Measurements from ENCODE around the gene ZNF267. TPM values are rescaled to one million over a fixed set of nuclear protein-coding genes. Genes with fewer than 3 reads are reported as not detected.

ZNF267 gene
- total and polyA plus RNA-seq, 2 of the 13 experiments (the other 11 are each of a cell fraction or from before 2014, with no cell fraction given): 3.0 to 30.0 TPM

- TF ChIP-seq ARID5B (CRISPR knock-in tag; IDR thresholded peaks at IDR 0.05) (peak; percentile 43; the same call in 1 of the 2 replicates), PLSCR1 (CRISPR knock-in tag; IDR thresholded peaks at IDR 0.05; ENCODE audit: borderline replicate concordance) (no peak), ZNF605 (CRISPR knock-in tag; IDR thresholded peaks at IDR 0.05) (no peak), ZNF484 (CRISPR knock-in tag; IDR thresholded peaks at IDR 0.05; ENCODE audit: borderline replicate concordance, low read depth) (no peak), SAFB2 (CRISPR knock-in tag; IDR thresholded peaks at IDR 0.05; ENCODE audit: borderline replicate concordance, low read depth) (no peak), TOPORS (CRISPR knock-in tag; IDR thresholded peaks at IDR 0.05) (no peak), MEIS1 (CRISPR knock-in tag; IDR thresholded peaks at IDR 0.05; ENCODE audit: borderline replicate concordance) (no peak), ISX (CRISPR knock-in tag; conservative IDR thresholded peaks at IDR 0.05) (no peak), CBX1 (IDR thresholded peaks at IDR 0.05; ENCODE audit: low read depth) (no peak), SMC3 (IDR thresholded peaks at IDR 0.05; ENCODE audit: low read length) (peak; percentile 69), GABPA (IDR thresholded peaks at IDR 0.05; ENCODE audit: low read depth, low read length) (no peak), GABPA (CRISPR knock-in tag; IDR thresholded peaks at IDR 0.05; ENCODE audit: low read depth) (0 out of 2 replicates have a peak, but pooled peaks have one; percentile 10)
- TF ChIP-seq, protein P1, sequence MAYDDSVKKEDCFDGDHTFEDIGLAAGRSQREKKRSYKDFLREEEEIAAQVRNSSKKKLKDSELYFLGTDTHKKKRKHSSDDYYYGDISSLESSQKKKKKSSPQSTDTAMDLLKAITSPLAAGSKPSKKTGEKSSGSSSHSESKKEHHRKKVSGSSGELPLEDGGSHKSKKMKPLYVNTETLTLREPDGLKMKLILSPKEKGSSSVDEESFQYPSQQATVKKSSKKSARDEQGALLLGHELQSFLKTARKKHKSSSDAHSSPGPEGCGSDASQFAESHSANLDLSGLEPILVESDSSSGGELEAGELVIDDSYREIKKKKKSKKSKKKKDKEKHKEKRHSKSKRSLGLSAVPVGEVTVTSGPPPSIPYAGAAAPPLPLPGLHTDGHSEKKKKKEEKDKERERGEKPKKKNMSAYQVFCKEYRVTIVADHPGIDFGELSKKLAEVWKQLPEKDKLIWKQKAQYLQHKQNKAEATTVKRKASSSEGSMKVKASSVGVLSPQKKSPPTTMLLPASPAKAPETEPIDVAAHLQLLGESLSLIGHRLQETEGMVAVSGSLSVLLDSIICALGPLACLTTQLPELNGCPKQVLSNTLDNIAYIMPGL (CRISPR knock-in tag; IDR thresholded peaks at IDR 0.05; ENCODE audit: borderline replicate concordance in 1 of 2, low read depth in 1 of 2): 0 out of 4 replicates have a peak, but pooled peaks of 1 of the 2 experiments have one; percentile 39
- TF ChIP-seq, protein P2, sequence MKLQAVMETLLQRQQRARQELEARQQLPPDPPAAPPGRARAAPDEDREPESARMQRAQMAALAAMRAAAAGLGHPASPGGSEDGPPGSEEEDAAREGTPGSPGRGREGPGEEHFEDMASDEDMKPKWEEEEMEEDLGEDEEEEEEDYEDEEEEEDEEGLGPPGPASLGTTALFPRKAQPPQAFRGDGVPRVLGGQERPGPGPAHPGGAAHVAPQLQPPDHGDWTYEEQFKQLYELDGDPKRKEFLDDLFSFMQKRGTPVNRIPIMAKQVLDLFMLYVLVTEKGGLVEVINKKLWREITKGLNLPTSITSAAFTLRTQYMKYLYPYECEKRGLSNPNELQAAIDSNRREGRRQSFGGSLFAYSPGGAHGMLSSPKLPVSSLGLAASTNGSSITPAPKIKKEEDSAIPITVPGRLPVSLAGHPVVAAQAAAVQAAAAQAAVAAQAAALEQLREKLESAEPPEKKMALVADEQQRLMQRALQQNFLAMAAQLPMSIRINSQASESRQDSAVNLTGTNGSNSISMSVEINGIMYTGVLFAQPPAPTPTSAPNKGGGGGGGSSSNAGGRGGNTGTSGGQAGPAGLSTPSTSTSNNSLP (IDR thresholded peaks at IDR 0.05; ENCODE audit: low read depth, low read length): no peak
Measured at GRCh38 chr16:31868691-31869167, 4.9 kb upstream of the ZNF267 start (continued).
